Suprapubic skin (tissue), 3 donors: ENCODE measurements around the gene PCNT.

Source experiments
- CTCF ChIP-seq, 2 donors: fragments of 200-600 bp in 1 of 2; fragments of 450-650 bp in 1 of 2; sonication (generic) in 1 of 2; IDR thresholded peaks; one replicate each; pipeline ENCODE4 v1.5.1; 2016 to 2019; ENCODE audit warnings: antibody characterized with exemption in 2 of 2, mild to moderate bottlenecking in 1 of 2, moderate library complexity in 1 of 2
- EP300 ChIP-seq: sonication (generic); formaldehyde crosslinking; IDR thresholded peaks from one replicate; pipeline ENCODE4 v1.6.1; 2017; ENCODE audit warnings: antibody characterized with exemption
- POLR2A ChIP-seq, 2 donors: fragments of 450-650 bp; IDR thresholded peaks; one replicate each; pipeline ENCODE4 v1.6.1; 2017; ENCODE audit warnings: antibody characterized with exemption in 2 of 2, mild to moderate bottlenecking in 2 of 2, moderate library complexity in 2 of 2

GRCh38 chr21:46361935-46362334, 38.0 kb downstream of the PCNT start:
- TF ChIP-seq EP300 (no peak), CTCF (IDR thresholded peaks at IDR 0.05) (no peak), POLR2A (IDR thresholded peaks at IDR 0.05) (no peak)
